ENCODE data around the gene MRTFA. TPM values are rescaled to one million over a fixed set of nuclear protein-coding genes. Genes with fewer than 3 reads are reported as not detected.

Gene MRTFA
- total and polyA plus RNA-seq, 2 of the 13 experiments (the other 11 are each of a cell fraction or from before 2014, with no cell fraction given), result 2.4 to 8.2 TPM

GRCh38 chr22:40479126-40479800 lies 157.3 kb downstream of the MRTFA start (continued):
- TF ChIP-seq, protein P1, sequence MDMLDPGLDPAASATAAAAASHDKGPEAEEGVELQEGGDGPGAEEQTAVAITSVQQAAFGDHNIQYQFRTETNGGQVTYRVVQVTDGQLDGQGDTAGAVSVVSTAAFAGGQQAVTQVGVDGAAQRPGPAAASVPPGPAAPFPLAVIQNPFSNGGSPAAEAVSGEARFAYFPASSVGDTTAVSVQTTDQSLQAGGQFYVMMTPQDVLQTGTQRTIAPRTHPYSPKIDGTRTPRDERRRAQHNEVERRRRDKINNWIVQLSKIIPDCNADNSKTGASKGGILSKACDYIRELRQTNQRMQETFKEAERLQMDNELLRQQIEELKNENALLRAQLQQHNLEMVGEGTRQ (IDR thresholded peaks at IDR 0.05; ENCODE audit: low read depth, low read length), result no peak
- TF ChIP-seq, protein P1 (CRISPR knock-in tag; IDR thresholded peaks at IDR 0.05; ENCODE audit: borderline replicate concordance), result no peak
- TF ChIP-seq ATF3 (CRISPR knock-in tag; IDR thresholded peaks at IDR 0.05), result no peak
- TF ChIP-seq RBM39 (IDR thresholded peaks at IDR 0.05; ENCODE audit: low read depth, low read length, poor library complexity, severe bottlenecking), result no peak

GRCh38 chr22:40478338-40479125 lies 158.0 kb downstream of the MRTFA start:
- peaks cover 13% of the 10 kb centered on the region for H3K4me1 ChIP-seq (ENCODE audit: insufficient read depth, low read length)
- no TSS peak for BruUV-seq (replicated peaks)
- CTCF ChIA-PET (ENCODE audit: low intra/inter-chr PET ratio, low total read pairs), result no interaction called here

More at GRCh38 chr22:40478338-40479125, 158.0 kb downstream of the MRTFA start:
- Histone ChIP-seq H3K36me3 (replicated peaks in 1 of 2; ENCODE audit: control insufficient read depth in 1 of 2, insufficient read depth in 2 of 2, low read length in 2 of 2) (peaks cover 0 to 2% of the 10 kb centered on the region in 2 experiments; a peak in 2 of 5 replicates), H3K9ac (ENCODE audit: insufficient read depth, low read depth, low read length) (no peak overlapping the region), H4K20me1 (ENCODE audit: insufficient read depth, low read length) (no peaks in the 10 kb centered on the region), H3K4me3 (replicated peaks in 1 of 3; ENCODE audit: insufficient read depth in 1 of 3, low read depth in 2 of 3, low read length in 3 of 3) (no peak overlapping the region), H3K27ac (ENCODE audit: extremely low read length, insufficient read depth, low read length) (no peak overlapping the region), H3K9me3 (ENCODE audit: low read length) (no peaks in the 10 kb centered on the region), H3K4me2 (ENCODE audit: low read depth, low read length) (no peak overlapping the region), H2AFZ (ENCODE audit: low read length) (no peak overlapping the region), H3K79me2 (ENCODE audit: insufficient read depth, low read length) (no peaks in the 10 kb centered on the region), H3K27me3 (ENCODE audit: control insufficient read depth in 1 of 2, insufficient read depth in 2 of 2, low read length in 2 of 2) (no peaks in the 10 kb centered on the region)
- intact Hi-C loops (cut with micrococcal nuclease; ENCODE audit: unreplicated experiment), result no loop called here
- FAIRE-seq (no peak), ATAC-seq (no peak), DNase-seq (ENCODE audit: low spot score) (peak; percentile 58)
- POLR2A ChIA-PET, result no interaction called here
- 95% methylated on average over 11 of the region's 11 CpGs for WGBS (ENCODE audit: low lambda C conversion rate)
- in situ Hi-C loops (cut with HindIII; ENCODE audit: extremely low pct_ligation_motif_present, low pct_unique_long_range_greater_than_20kb), result no loop called here
- no peak for TF ChIP-seq ZNF7 (CRISPR knock-in tag; IDR thresholded peaks at IDR 0.05)
- TF ChIP-seq ZNF749 (CRISPR knock-in tag; IDR thresholded peaks at IDR 0.05; ENCODE audit: borderline replicate concordance), result no peak
- TF ChIP-seq CEBPB (IDR thresholded peaks at IDR 0.05; ENCODE audit: borderline replicate concordance, low read depth, low read length), result peak; percentile 85
- TF ChIP-seq CEBPG (CRISPR knock-in tag; IDR thresholded peaks at IDR 0.05), result peak; percentile 78

Measured in HepG2 (cell line).